AG08395 (cell line): ENCODE results near the gene PAK1IP1.
"Not testable (repeated sequence)": the region's sequence is repeated elsewhere in the genome, so short reads cannot be mapped to it uniquely, and the experiment has no call there.

Experiments
- DNase-seq: peaks from one replicate; pipeline ENCODE4 v3.0.0; 2012; ENCODE audit warnings: mixed read lengths, low spot score

PAK1IP1 gene

GRCh38 chr6:10743515-10743914 is 48.7 kb downstream of the PAK1IP1 start:
- DNase-seq: no peak

DNA sequence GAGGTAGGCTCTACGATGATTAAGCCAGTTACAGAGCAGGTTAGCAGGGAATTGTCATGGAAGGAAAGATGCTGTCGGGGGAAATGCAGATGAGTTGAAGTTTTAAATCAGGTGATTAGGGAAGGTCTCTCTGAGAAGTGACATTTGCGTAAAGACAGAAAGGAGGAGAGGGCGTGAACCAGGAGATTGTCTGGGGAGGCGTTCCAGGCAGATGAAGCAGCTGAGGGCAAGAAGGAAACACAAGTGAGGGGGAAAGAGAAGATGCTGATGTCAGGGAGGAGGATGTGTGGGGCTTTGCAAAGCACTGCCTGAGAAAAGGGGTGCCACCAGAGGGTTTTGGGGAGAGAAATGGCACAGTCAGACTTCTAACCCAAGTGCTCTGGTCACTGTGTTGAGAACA is 50.3 kb downstream of the PAK1IP1 start:
- DNase-seq: no peak

DNA sequence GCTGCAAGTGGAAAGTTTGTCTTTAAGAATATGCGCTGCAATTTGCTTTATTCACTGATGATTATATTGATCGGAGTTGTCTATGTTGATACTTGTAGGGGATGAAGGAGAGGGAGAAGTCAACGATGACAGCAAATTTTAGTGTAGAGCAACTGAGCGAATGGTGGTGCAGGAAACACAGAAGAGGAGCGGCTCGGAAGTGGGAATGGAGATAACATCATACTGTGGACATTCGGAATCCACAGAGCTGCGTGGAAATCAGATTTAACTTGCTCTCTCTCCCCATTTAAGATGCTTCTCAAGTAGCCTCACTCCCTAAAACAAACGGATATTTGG is 52.1 kb downstream of the PAK1IP1 start:
- no peak for DNase-seq

DNA sequence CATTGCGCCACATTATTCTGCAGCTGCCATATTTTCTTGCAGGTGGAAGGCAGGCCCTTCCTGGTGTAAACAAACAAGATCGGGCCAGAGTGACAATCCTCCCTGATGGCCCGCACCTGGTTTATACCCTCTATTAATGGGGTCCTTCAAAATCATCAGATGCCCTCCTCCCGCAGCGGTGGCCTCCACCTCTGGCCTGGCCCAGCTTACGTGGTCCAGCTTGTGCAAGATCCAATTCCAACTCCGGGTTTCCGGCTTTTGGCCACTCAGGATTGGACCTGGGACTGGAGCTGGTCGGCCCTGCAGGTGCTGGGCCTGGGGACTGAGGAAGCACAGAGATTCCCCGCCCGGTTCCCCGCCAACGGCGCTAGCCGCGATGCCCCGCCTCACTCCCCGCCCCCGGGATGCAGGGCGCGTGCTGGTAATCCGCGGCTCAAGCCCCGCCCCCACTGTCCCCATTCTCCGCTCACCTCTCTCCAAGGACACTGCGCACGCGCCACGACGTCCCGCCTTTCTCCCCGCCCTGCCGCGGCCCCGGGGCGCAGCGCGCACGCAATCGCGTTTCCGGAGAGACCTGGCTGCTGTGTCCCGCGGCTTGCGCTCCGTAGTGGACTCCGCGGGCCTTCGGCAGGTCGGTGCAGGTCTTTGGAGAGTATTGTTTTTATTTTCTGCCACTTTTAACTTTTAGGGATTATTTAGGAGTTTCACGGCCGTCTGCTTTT is 52.6 kb downstream of the PAK1IP1 start, which contains the start of gene TMEM14B:
Gene TMEM14B (plus strand): TSS at position 555 of the 722 bp plus-strand sequence. CDS start 1,441 bp downstream, outside the sequence.
- DNase-seq: peak; percentile 100

DNA sequence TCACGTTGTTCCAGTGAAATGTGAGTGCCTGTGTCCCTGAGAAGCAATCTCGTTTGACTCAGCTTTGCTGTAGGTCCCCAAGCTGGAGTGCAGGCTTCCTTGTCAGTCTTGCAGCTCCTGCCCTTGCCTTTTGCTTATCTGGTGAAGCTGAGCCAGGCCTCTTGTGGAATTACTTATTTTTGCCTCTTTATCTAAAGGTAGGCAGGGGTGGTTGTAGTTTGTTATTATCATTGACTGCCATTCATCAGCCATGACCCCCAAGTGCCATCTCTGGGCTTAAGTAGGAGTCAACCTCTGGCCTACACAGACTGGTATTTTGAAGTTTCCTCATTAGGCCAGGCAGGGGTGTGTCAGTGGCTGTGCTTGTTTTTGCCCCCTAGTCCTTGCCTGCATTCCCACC is 55.0 kb downstream of the PAK1IP1 start:
- DNase-seq: no peak

- not testable (repeated sequence) for DNase-seq
These were observed 55.8 kb downstream of the PAK1IP1 start for GRCh38 chr6:10750568-10750967.

- not testable (repeated sequence) for DNase-seq
These were observed 57.0 kb downstream of the PAK1IP1 start for GRCh38 chr6:10751757-10752156.

DNA sequence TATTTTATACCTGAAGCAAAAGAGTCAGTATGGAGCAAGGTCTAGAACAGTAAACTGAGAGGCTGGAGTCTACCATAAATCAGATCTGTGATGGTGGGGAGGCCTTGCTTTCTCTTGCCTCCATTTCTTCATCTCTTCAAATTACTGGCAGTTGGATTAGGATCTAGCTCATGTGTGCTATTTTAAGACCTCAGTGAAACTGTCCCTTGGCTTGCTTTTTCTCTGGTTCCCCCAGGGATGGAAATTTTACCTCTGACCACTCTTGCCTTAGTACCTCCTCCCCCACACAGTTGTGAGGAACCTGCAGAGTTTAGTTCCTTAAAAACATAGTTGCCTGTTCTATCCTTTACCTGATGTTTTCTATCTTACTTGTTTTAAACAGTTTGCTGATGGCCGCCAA is 61.3 kb downstream of the PAK1IP1 start:
- DNase-seq: no peak
